Gastroesophageal sphincter (tissue), 4 donors: ENCODE data around the gene RPL27. TPM values are rescaled to one million over a fixed set of nuclear protein-coding genes. Genes with fewer than 3 reads are reported as not detected.

Experiments
- ATAC-seq: fragments of 150-250 bp; one replicate; pipeline ENCODE4 v1.9.1; 2016; ENCODE audit warnings: mild to moderate bottlenecking, moderate library complexity
- H3K27ac ChIP-seq, 4 donors: fragments of 200-600 bp; sonication (generic) in 3 of 4; 1 replicate in 3 of 4; 2 replicates in 1 of 4; pipeline ENCODE4 v1.5.1; 2016 to 2019
- H3K27me3 ChIP-seq: fragments of 200-600 bp; sonication (generic); one replicate; pipeline ENCODE4 v1.5.1; 2019
- H3K36me3 ChIP-seq, 2 donors: fragments of 200-600 bp; sonication (generic); one replicate each; pipeline ENCODE4 v1.5.1; 2019; ENCODE audit warnings: control low read depth in 1 of 2
- H3K4me1 ChIP-seq, 3 donors: fragments of 200-600 bp; sonication (generic); 1 replicate in 2 of 3; 2 replicates in 1 of 3; pipeline ENCODE4 v1.5.1; 2016 to 2019; ENCODE audit warnings: control low read depth in 2 of 3
- H3K4me3 ChIP-seq, 2 donors: fragments of 200-600 bp; sonication (generic); one replicate each; pipeline ENCODE4 v1.5.1; 2019; ENCODE audit warnings: mild to moderate bottlenecking in 1 of 2, moderate library complexity in 1 of 2
- H3K9me3 ChIP-seq, 3 donors: fragments of 200-600 bp; sonication (generic); one replicate each; pipeline ENCODE4 v1.5.1; 2017 to 2019; ENCODE audit warnings: control low read depth in 2 of 3
- EP300 ChIP-seq: sonication (generic); formaldehyde crosslinking; IDR thresholded peaks from one replicate; pipeline ENCODE4 v1.6.1; 2017; ENCODE audit warnings: antibody characterized with exemption, mild to moderate bottlenecking
- POLR2A ChIP-seq, 2 donors: fragments of 450-650 bp; IDR thresholded peaks; one replicate each; pipeline ENCODE4 v1.6.1; 2017; ENCODE audit warnings: antibody characterized with exemption in 2 of 2, mild to moderate bottlenecking in 2 of 2, moderate library complexity in 1 of 2
- POLR2AphosphoS5 ChIP-seq: sonication (generic); formaldehyde crosslinking; IDR thresholded peaks from one replicate; pipeline ENCODE4 v1.6.1; 2017; ENCODE audit warnings: antibody characterized with exemption
- WGBS, 2 donors: methylation state at CpG; one replicate each; pipeline ENCODE4 v1.1.5; 2018; ENCODE audit warnings: low coverage in 1 of 2; 5-methylcytosine and 5-hydroxymethylcytosine counted together
- total RNA-seq, 4 donors: library from RNA; depleted of rRNA; stranded (reverse); fragments of >200 nt; gene quantifications; one replicate each; pipeline ENCODE4 v1.1.0, GENCODE V29; 2016
- TF ChIP-seq, protein P1 (sequence below), 4 experiments: fragments of 200-600 bp in 2 of 4; fragments of 450-650 bp in 2 of 4; sonication (generic) in 1 of 4; IDR thresholded peaks; one replicate each; pipeline ENCODE4 v1.5.1; 2017 to 2019; ENCODE audit warnings: antibody characterized with exemption in 4 of 4, mild to moderate bottlenecking in 2 of 4, moderate library complexity in 2 of 4

The RPL27 gene
- total RNA-seq, 4 donors from 2014 or later, result 854 to 1,510 (median 1,196) TPM

- H3K27ac ChIP-seq, result peak within 1 kb of the TSS; percentile 69 to 92 (median 90)
- no peaks in the 10 kb centered on the region for H3K9me3 ChIP-seq
- 0% methylated on average over 9 of the region's 80 CpGs; no CpG with 5 or more reads in 1 of the 2 donors for WGBS, 2 donors
- H3K4me3 ChIP-seq, result peak within 1 kb of the TSS; percentile 93 to 100
- H3K4me1 ChIP-seq, result peaks cover 0 to 69% (median 35%) of the 10 kb centered on the region in 3 donors
- peaks cover 0 to 17% of the 10 kb centered on the region in 2 donors for H3K36me3 ChIP-seq
- TF ChIP-seq POLR2AphosphoS5, result peak; percentile 43
- TF ChIP-seq POLR2A (IDR thresholded peaks at IDR 0.05), result peak in 1 of 2 donors; percentile 23
- TF ChIP-seq, protein P1, sequence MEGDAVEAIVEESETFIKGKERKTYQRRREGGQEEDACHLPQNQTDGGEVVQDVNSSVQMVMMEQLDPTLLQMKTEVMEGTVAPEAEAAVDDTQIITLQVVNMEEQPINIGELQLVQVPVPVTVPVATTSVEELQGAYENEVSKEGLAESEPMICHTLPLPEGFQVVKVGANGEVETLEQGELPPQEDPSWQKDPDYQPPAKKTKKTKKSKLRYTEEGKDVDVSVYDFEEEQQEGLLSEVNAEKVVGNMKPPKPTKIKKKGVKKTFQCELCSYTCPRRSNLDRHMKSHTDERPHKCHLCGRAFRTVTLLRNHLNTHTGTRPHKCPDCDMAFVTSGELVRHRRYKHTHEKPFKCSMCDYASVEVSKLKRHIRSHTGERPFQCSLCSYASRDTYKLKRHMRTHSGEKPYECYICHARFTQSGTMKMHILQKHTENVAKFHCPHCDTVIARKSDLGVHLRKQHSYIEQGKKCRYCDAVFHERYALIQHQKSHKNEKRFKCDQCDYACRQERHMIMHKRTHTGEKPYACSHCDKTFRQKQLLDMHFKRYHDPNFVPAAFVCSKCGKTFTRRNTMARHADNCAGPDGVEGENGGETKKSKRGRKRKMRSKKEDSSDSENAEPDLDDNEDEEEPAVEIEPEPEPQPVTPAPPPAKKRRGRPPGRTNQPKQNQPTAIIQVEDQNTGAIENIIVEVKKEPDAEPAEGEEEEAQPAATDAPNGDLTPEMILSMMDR (IDR thresholded peaks at IDR 0.05), result peak in 2 of 4 experiments; percentile 2 to 13
- no peak for TF ChIP-seq EP300
- ATAC-seq, result peak; percentile 71
- no peaks in the 10 kb centered on the region for H3K27me3 ChIP-seq
These were observed 23.7 kb downstream of the RPL27 start, which contains the start of gene VAT1 for GRCh38 chr17:43021741-43022512. TSS of gene VAT1 (minus strand) at chr17:43022385. CDS start at chr17:43022322, 63 bp downstream.

DNA sequence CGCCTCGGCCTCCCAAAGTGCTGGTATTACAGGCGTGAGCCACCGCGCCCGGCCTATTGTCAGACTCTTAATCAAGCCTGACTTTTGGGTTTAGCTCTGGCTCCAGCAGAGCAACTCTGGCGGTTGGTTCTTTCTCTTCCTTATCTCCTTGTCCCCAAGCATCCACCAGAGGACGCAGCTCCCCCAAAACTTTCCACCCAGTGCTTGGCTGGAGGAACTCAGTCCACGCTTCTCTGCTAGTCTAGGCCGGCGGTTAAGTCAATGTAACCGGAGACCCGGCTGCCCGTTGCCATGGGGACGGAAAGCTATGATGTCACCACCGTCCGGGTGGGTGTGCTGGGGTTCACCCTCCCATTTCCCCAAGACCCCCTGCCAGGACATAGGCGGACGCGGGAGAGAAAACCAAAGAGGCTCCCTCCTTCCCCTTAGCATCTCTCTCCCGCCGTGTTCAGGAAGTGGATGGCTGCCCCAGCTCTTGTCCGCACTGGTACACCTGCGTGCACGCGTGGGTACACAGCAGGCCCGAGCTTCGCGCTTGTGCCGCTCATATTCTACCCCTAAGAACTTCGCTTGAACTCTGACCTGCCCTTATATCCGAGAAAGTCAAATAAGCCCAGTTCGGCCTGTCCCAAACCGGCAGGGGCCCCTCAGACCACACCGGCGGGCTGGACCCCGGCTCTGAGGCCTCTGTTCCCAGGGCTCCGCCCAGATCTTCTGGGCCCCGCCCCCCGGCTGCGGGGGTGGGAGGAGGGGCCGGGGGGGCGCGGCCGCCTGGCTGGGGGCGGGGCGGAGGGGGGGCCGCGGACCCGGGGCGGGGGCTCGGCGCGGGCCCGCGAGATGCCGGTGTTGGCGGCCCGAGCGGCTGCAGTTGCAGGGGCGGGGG lies 26.4 kb downstream of the RPL27 start, which contains the start of gene RND2:
Gene RND2 (plus strand): TSS at position 825 of the 883 bp plus-strand sequence. CDS start 117 bp downstream, outside the sequence.
- 0% methylated on average over 5 to 17 of the region's 61 CpGs for WGBS, 2 donors
- Histone ChIP-seq H3K9me3 (no peaks in the 10 kb centered on the region), H3K36me3 (no peaks in the 10 kb centered on the region), H3K4me3 (peak within 1 kb of the TSS; percentile 39 to 63), H3K27ac (peak within 1 kb of the TSS; percentile 25 to 84 (median 81)), H3K27me3 (no peaks in the 10 kb centered on the region), H3K4me1 (peaks cover 0 to 48% (median 19%) of the 10 kb centered on the region in 3 donors)
- TF ChIP-seq POLR2A (IDR thresholded peaks at IDR 0.05) (peak in 1 of 2 donors; percentile 34), POLR2AphosphoS5 (peak; percentile 39), EP300 (no peak)
- TF ChIP-seq, protein P1 (IDR thresholded peaks at IDR 0.05), result peak in 3 of 4 experiments; percentile 83 to 88 (median 86)
- peak; percentile 76 for ATAC-seq

DNA sequence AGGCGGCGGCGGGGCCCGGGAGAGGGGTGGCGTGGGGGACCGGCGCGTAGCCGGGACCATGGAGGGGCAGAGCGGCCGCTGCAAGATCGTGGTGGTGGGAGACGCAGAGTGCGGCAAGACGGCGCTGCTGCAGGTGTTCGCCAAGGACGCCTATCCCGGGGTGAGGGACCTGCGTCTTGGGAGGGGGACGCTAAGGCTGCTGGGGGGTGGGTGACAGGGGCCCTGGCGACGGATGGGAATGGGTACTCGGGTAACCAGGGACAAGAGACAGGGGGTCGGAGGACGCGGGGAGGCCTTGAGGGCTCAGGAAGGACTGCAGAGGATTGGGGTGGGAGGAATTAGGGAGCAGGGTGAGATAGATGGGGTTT lies 27.1 kb downstream of the RPL27 start:
- Histone ChIP-seq H3K9me3 (no peaks in the 10 kb centered on the region), H3K36me3 (no peaks in the 10 kb centered on the region), H3K27me3 (no peaks in the 10 kb centered on the region), H3K27ac (peak overlapping the region in 3 of 4 donors; percentile 81 to 84 (median 81)), H3K4me1 (peaks cover 0 to 41% (median 15%) of the 10 kb centered on the region in 3 donors), H3K4me3 (peak overlapping the region; percentile 39 to 63)
- 28 to 40% methylated on average over 3 to 6 of the region's 27 CpGs for WGBS, 2 donors
- ATAC-seq, result no peak
- TF ChIP-seq EP300, result no peak
- TF ChIP-seq POLR2A (IDR thresholded peaks at IDR 0.05), result no peak
- TF ChIP-seq POLR2AphosphoS5, result no peak
- TF ChIP-seq, protein P1 (IDR thresholded peaks at IDR 0.05), result no peak

DNA sequence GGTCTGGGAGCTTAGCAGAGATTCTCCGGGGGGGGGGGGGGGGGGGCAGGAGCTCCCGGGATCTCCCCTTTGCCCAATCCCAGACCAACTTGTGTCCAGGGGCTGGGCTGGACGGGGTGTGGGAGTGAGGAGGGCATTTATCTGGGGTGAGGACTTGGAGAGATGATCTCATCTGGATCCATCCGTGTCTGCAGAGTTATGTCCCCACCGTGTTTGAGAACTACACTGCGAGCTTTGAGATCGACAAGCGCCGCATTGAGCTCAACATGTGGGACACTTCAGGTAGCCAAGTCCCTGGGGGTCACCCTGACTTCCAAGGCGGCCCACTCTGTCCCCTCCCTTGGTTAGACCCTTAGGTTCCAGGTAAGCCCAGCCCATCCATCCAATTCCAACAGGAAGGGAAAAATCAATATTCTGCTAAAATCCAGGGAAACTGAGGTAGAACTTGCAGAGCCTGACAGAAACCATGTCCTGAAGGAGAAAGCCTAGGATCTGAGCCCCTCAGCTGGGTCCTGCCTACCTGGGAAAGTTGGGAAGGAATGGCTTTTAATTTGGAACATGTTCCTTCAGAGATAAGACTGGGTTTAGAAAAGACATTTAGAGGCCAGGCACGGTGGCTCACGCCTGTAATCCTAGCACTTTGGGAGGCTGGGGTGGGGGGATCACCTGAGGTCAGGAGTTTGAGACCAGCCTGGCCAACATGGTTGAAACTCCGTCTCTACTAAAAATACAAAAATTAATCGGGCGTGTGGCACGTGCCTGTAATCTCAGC lies 27.7 kb downstream of the RPL27 start:
- Histone ChIP-seq H3K4me3 (no peak overlapping the region), H3K27ac (peak overlapping the region in 3 of 4 donors; percentile 81 to 84 (median 81)), H3K27me3 (no peaks in the 10 kb centered on the region), H3K4me1 (peaks cover 0 to 35% (median 11%) of the 10 kb centered on the region in 3 donors), H3K9me3 (no peaks in the 10 kb centered on the region), H3K36me3 (no peaks in the 10 kb centered on the region)
- TF ChIP-seq POLR2A (IDR thresholded peaks at IDR 0.05) (no peak), EP300 (no peak), POLR2AphosphoS5 (no peak)
- TF ChIP-seq, protein P1 (IDR thresholded peaks at IDR 0.05), result no peak
- no peak for ATAC-seq
- 29 to 74% methylated on average over 4 to 6 of the region's 16 CpGs for WGBS, 2 donors
